Left hindlimb (tissue), 1 donor: ENCODE measurements around the gene KIAA1671.
"Not testable (repeated sequence)": the region's sequence is repeated elsewhere in the genome, so short reads cannot be mapped to it uniquely, and the experiment has no call there.

ENCODE experiments used
- DNase-seq: peaks from one replicate; pipeline ENCODE4 v3.0.0-alpha.2; 2018

The KIAA1671 gene

GRCh38 chr22:25177226-25177625, 224.7 kb downstream of the KIAA1671 start:
- no peak for DNase-seq

- DNase-seq: no peak
These were observed 225.4 kb downstream of the KIAA1671 start for GRCh38 chr22:25177895-25178294.

GRCh38 chr22:25178348-25178747, 225.8 kb downstream of the KIAA1671 start:
- DNase-seq: not testable (repeated sequence)

GRCh38 chr22:25178869-25179631, 226.5 kb downstream of the KIAA1671 start:
- DNase-seq: not testable (repeated sequence)

- no peak for DNase-seq
These were observed 229.9 kb downstream of the KIAA1671 start for GRCh38 chr22:25182131-25183110.

GRCh38 chr22:25183949-25184619, 231.6 kb downstream of the KIAA1671 start:
- DNase-seq: no peak

- DNase-seq: no peak
These were observed 233.6 kb downstream of the KIAA1671 start for GRCh38 chr22:25186140-25186539.

- DNase-seq: no peak
These were observed 235.0 kb downstream of the KIAA1671 start for GRCh38 chr22:25187469-25187868.

- no peak for DNase-seq
These were observed 239.9 kb downstream of the KIAA1671 start for GRCh38 chr22:25192406-25192805.

GRCh38 chr22:25193130-25193529, 240.6 kb downstream of the KIAA1671 start:
- DNase-seq: no peak

- DNase-seq: no peak
These were observed 241.0 kb downstream of the KIAA1671 start for GRCh38 chr22:25193548-25193947.

- no peak for DNase-seq
These were observed 243.8 kb downstream of the KIAA1671 start for GRCh38 chr22:25196326-25196725.

- no peak for DNase-seq
These were observed 244.8 kb downstream of the KIAA1671 start for GRCh38 chr22:25197340-25197739.

GRCh38 chr22:25199731-25200520, 247.4 kb downstream of the KIAA1671 start, which contains the start of gene CRYBB3:
Gene CRYBB3 (plus strand): TSS chr22:25199858. CDS start chr22:25201397, 1,539 bp downstream.
- no peak for DNase-seq

- DNase-seq: no peak
These were observed 248.5 kb downstream of the KIAA1671 start for GRCh38 chr22:25200967-25201366.

- DNase-seq: no peak
These were observed 249.2 kb downstream of the KIAA1671 start for GRCh38 chr22:25201557-25202273.

GRCh38 chr22:25202290-25202921, 249.9 kb downstream of the KIAA1671 start:
- peak; percentile 48 for DNase-seq

- no peak for DNase-seq
These were observed 250.6 kb downstream of the KIAA1671 start for GRCh38 chr22:25203082-25203481.

- DNase-seq: not testable (repeated sequence)
These were observed 252.0 kb downstream of the KIAA1671 start for GRCh38 chr22:25204547-25204946.

- no peak for DNase-seq
These were observed 253.3 kb downstream of the KIAA1671 start for GRCh38 chr22:25205847-25206246.

GRCh38 chr22:25206998-25207397, 254.5 kb downstream of the KIAA1671 start:
- DNase-seq: no peak
